ENCODE measurements around the gene ADGRB2.

- no peak for TF ChIP-seq CTCF (IDR thresholded peaks at IDR 0.05; ENCODE audit: insufficient read depth, low read length, poor library complexity, severe bottlenecking)
- TF ChIP-seq EZH2phosphoT487 (conservative IDR thresholded peaks at IDR 0.05; ENCODE audit: low read length) = no peak
These were observed 13.2 kb downstream of the ADGRB2 start for GRCh38 chr1:31750858-31751510.
